Endothelial cell of umbilical vein (primary cell): ENCODE data around the gene ECEL1. TPM values are rescaled to one million over a fixed set of nuclear protein-coding genes. Genes with fewer than 3 reads are reported as not detected.

Experiments
- BruUV-seq: library from RNA; stranded (reverse); fragments of 400-500 nt; replicated peaks from 2 replicates; lab custom pipeline; 2021; lab: Mats Ljungman, UMichigan
- CTCF ChIA-PET: fragments of 300-600, 350-600 bp; sonication (Branson Sonifier 250); formaldehyde crosslinking; loops from one replicate; lab custom pipeline; 2021; ENCODE audit warnings: antibody characterized with exemption, inconsistent platforms; lab: Charles Lee
- POLR2A ChIA-PET: fragments of 300-600, 350-600 bp; sonication (Branson Sonifier 250); formaldehyde crosslinking; loops from one replicate; lab custom pipeline; 2021; ENCODE audit warnings: antibody characterized with exemption, inconsistent platforms; lab: Charles Lee
- DNase-seq: peaks from one replicate; pipeline ENCODE4 v3.0.0-alpha.2; 2011; ENCODE audit warnings: low read depth, low spot score
- FAIRE-seq: peaks from 2 replicates; lab custom pipeline; 2011; peaks lifted over from hg19 to GRCh38; lab: Jason Lieb, UNC
- H2AFZ ChIP-seq: 2 replicates; pipeline ENCODE4 v1.6.0; 2012; ENCODE audit warnings: low read depth, low read length, control low read depth, inconsistent platforms
- H3K27ac ChIP-seq: 2 replicates; pipeline ENCODE4 v1.5.1; 2011; ENCODE audit warnings: low read depth, mild to moderate bottlenecking, control low read depth, low read length, moderate library complexity; ENCODE audit not compliant: insufficient read depth
- H3K27me3 ChIP-seq, 2 experiments: 2 replicates each; pipeline versions ENCODE4 v1.6.0 to v1.6.1; 2011; ENCODE audit warnings: low read length in 2 of 2, mixed read lengths in 1 of 2; ENCODE audit not compliant: control insufficient read depth in 2 of 2, insufficient read depth in 2 of 2
- H3K36me3 ChIP-seq, 2 experiments: 2 replicates in 1 of 2; 3 replicates in 1 of 2; pipeline ENCODE4 v1.5.1; 2011; ENCODE audit warnings: low read length in 2 of 2, mild to moderate bottlenecking in 1 of 2, moderate library complexity in 1 of 2; ENCODE audit not compliant: control insufficient read depth in 2 of 2, insufficient read depth in 2 of 2; ENCODE audit errors: extremely low read depth in 1 of 2
- H3K4me1 ChIP-seq: 3 replicates; pipeline ENCODE4 v1.5.1; 2011; ENCODE audit warnings: mild to moderate bottlenecking, low read length; ENCODE audit not compliant: control insufficient read depth, insufficient read depth; ENCODE audit errors: extremely low read depth
- H3K4me2 ChIP-seq: 2 replicates; pipeline ENCODE4 v1.6.1; 2011; ENCODE audit warnings: low read length, control low read depth, mixed read lengths; ENCODE audit not compliant: insufficient read depth
- H3K4me3 ChIP-seq, 3 experiments: fragments of 200-600 bp in 1 of 3; sonication (generic), shearing (Covaris generic) in 1 of 3; replicated peaks in 1 of 3; 2 replicates each; pipeline ENCODE4 v1.5.1; 2011 to 2016; ENCODE audit warnings: control low read depth in 3 of 3, low read length in 3 of 3, mild to moderate bottlenecking in 2 of 3, inconsistent platforms in 1 of 3, low read depth in 1 of 3, moderate library complexity in 1 of 3; ENCODE audit not compliant: insufficient read depth in 1 of 3
- H3K79me2 ChIP-seq: 2 replicates; pipeline ENCODE4 v1.6.0; 2012; ENCODE audit warnings: low read length, inconsistent platforms; ENCODE audit not compliant: control insufficient read depth, insufficient read depth
- H3K9ac ChIP-seq: replicated peaks from 2 replicates; pipeline ENCODE3; 2011; ENCODE audit warnings: low read length, control low read depth; ENCODE audit not compliant: insufficient read depth; ENCODE audit errors: extremely low read depth
- H3K9me1 ChIP-seq: replicated peaks from 3 replicates; pipeline ENCODE4 v1.6.0; 2011; ENCODE audit warnings: mild to moderate bottlenecking, low read length; ENCODE audit not compliant: control insufficient read depth, insufficient read depth; ENCODE audit errors: extremely low read depth
- H3K9me3 ChIP-seq: replicated peaks from 2 replicates; pipeline ENCODE4 v1.5.1; 2012; ENCODE audit warnings: low read length, inconsistent platforms; ENCODE audit not compliant: control insufficient read depth, insufficient read depth
- H4K20me1 ChIP-seq: replicated peaks from 2 replicates; pipeline ENCODE3; 2011; ENCODE audit warnings: mild to moderate bottlenecking, low read length; ENCODE audit not compliant: control insufficient read depth, insufficient read depth; ENCODE audit errors: extremely low read depth
- GATA2 ChIP-seq: IDR thresholded peaks from 2 replicates; pipeline ENCODE4 v1.7.0; 2011; ENCODE audit warnings: low read depth, mild to moderate bottlenecking, moderate library complexity, mixed read lengths, low read length; ENCODE audit not compliant: insufficient read length, insufficient read depth
- MAX ChIP-seq: IDR thresholded peaks from 2 replicates; pipeline ENCODE4 v1.6.1; 2011; ENCODE audit not compliant: insufficient read depth, insufficient read length
- MYC ChIP-seq: IDR thresholded peaks from one replicate; pipeline ENCODE4 v1.6.1; 2011; ENCODE audit warnings: mild to moderate bottlenecking, low read depth, low read length
- POLR2AphosphoS5 ChIP-seq: IDR thresholded peaks from 2 replicates; pipeline ENCODE4 v1.6.1; 2012; ENCODE audit warnings: low read depth, mild to moderate bottlenecking, control low read depth, low read length, moderate library complexity; ENCODE audit not compliant: insufficient read depth
- dilution Hi-C: fragments of 300-500 bp; cut with MboI; formaldehyde crosslinking; loops from one replicate; pipeline ENCODE4 v1.15.0; 2019; ENCODE audit warnings: low sequenced_read_pairs; ENCODE audit not compliant: extremely low pct_ligation_motif_present
- intact Hi-C: fragments of 100-400 bp; cut with micrococcal nuclease; formaldehyde crosslinking; loops from one replicate; pipeline ENCODE4 v1.10.0; 2022
- polyA plus RNA-seq, 4 experiments: library from polyadenylated mRNA; depleted of rRNA in 3 of 4; stranded (reverse) in 3 of 4; unstranded in 1 of 4; fragments of >200 nt; gene quantifications; 2 replicates each; pipeline versions ENCODE4 v1.2.1 to v1.2.3, GENCODE V29; 2011 to 2012; ENCODE audit warnings: missing spikeins in 1 of 4
- total RNA-seq: library from RNA; stranded (reverse); gene quantifications from 2 replicates; pipeline ENCODE4 v1.2.3, GENCODE V29; 2021

ECEL1 gene
- total and polyA plus RNA-seq, 2 donors (not counting 3 experiments of a cell fraction or from before 2014, with no cell fraction given) = not detected

GRCh38 chr2:232497348-232497747 lies 9.7 kb upstream of the ECEL1 start:
- no peak for DNase-seq
- H4K20me1 ChIP-seq = no peaks in the 10 kb centered on the region
- H3K79me2 ChIP-seq = no peaks in the 10 kb centered on the region
- no peak overlapping the region for H3K4me3 ChIP-seq
- H2AFZ ChIP-seq = no peak overlapping the region
- H3K27me3 ChIP-seq = peaks cover 3 to 4% of the 10 kb centered on the region in 2 experiments
- no peak overlapping the region for H3K9ac ChIP-seq
- intact Hi-C loops (no loop called here), dilution Hi-C loops (no loop called here)
- no peaks in the 10 kb centered on the region for H3K4me1 ChIP-seq
- no peaks in the 10 kb centered on the region for H3K9me3 ChIP-seq
- CTCF ChIA-PET = no interaction called here
- no peaks in the 10 kb centered on the region for H3K36me3 ChIP-seq
- no peaks in the 10 kb centered on the region for H3K9me1 ChIP-seq
- no peak for FAIRE-seq
- POLR2A ChIA-PET = no interaction called here
- H3K4me2 ChIP-seq = no peak overlapping the region
- no peak for TF ChIP-seq POLR2AphosphoS5
- no TSS peak for BruUV-seq
- H3K27ac ChIP-seq = no peak overlapping the region

- dilution Hi-C loops (no loop called here), intact Hi-C loops (no loop called here)
These were observed 9.1 kb upstream of the ECEL1 start for GRCh38 chr2:232496501-232497270.

More at GRCh38 chr2:232496501-232497270, 9.1 kb upstream of the ECEL1 start:
- H3K4me1 ChIP-seq = no peaks in the 10 kb centered on the region
- ChIA-PET POLR2A (no interaction called here), CTCF (no interaction called here)
- TF ChIP-seq MAX (no peak), MYC (no peak), GATA2 (no peak)
- no peaks in the 10 kb centered on the region for H3K36me3 ChIP-seq
- DNase-seq (no peak), FAIRE-seq (no peak)
- no peaks in the 10 kb centered on the region for H3K9me3 ChIP-seq
- H3K79me2 ChIP-seq = no peaks in the 10 kb centered on the region
- peaks cover 0 to 3% of the 10 kb centered on the region in 2 experiments for H3K27me3 ChIP-seq
- no peak overlapping the region for H3K9ac ChIP-seq
- no peaks in the 10 kb centered on the region for H3K9me1 ChIP-seq
- H4K20me1 ChIP-seq = no peaks in the 10 kb centered on the region
- H3K27ac ChIP-seq = no peak overlapping the region
- no TSS peak for BruUV-seq
- no peak overlapping the region for H2AFZ ChIP-seq
- no peak overlapping the region for H3K4me2 ChIP-seq
- no peak overlapping the region for H3K4me3 ChIP-seq
